Activated CD4-positive, alpha-beta T cell treated with anti-CD3 and anti-CD28 coated beads, Interleukin-2, amount 50 U/mL, for 48 hours (primary cell): ENCODE measurements around the gene C1QC.
"Not testable (repeated sequence)": the region's sequence is repeated elsewhere in the genome, so short reads cannot be mapped to it uniquely, and the experiment has no call there.

Experiments used
- DNase-seq, 2 experiments: peaks; one replicate each; pipeline ENCODE4 v3.0.0-alpha.2; 2020

Gene C1QC

GRCh38 chr1:22651941-22652856 lies 8.8 kb downstream of the C1QC start:
- no peak for DNase-seq

- no peak for DNase-seq
These were observed 9.5 kb downstream of the C1QC start, which contains the start of gene C1QB for GRCh38 chr1:22652881-22653316. Gene C1QB, plus strand, starts transcription at chr1:22653236. Its CDS starts 6,227 bp downstream, at chr1:22659463.

- DNase-seq = no peak
These were observed 11.3 kb downstream of the C1QC start for GRCh38 chr1:22654692-22655091.

GRCh38 chr1:22658385-22659163 lies 15.1 kb downstream of the C1QC start:
- no peak for DNase-seq

GRCh38 chr1:22660716-22661241 lies 17.3 kb downstream of the C1QC start:
- no peak for DNase-seq

- no peak for DNase-seq
These were observed 18.4 kb downstream of the C1QC start for GRCh38 chr1:22661880-22662279.

- DNase-seq = no peak
These were observed 18.9 kb downstream of the C1QC start for GRCh38 chr1:22662318-22662717.

GRCh38 chr1:22662986-22663408 lies 19.6 kb downstream of the C1QC start:
- no peak for DNase-seq

GRCh38 chr1:22665752-22666151 lies 22.3 kb downstream of the C1QC start:
- DNase-seq = peak in 1 of 2 experiments; percentile 11

GRCh38 chr1:22666412-22666811 lies 23.0 kb downstream of the C1QC start:
- no peak for DNase-seq

GRCh38 chr1:22668840-22669239 lies 25.4 kb downstream of the C1QC start:
- DNase-seq = not testable (repeated sequence)

GRCh38 chr1:22670352-22670975 lies 27.0 kb downstream of the C1QC start:
- DNase-seq = no peak

GRCh38 chr1:22671999-22672398 lies 28.6 kb downstream of the C1QC start:
- DNase-seq = no peak

GRCh38 chr1:22673486-22674409 lies 30.3 kb downstream of the C1QC start:
- DNase-seq = peak; percentile 49 to 57

- no peak for DNase-seq
These were observed 30.9 kb downstream of the C1QC start for GRCh38 chr1:22674410-22674749.

GRCh38 chr1:22676151-22676550 lies 32.7 kb downstream of the C1QC start:
- not testable (repeated sequence) for DNase-seq

- DNase-seq = no peak
These were observed 33.6 kb downstream of the C1QC start for GRCh38 chr1:22676916-22677583.

GRCh38 chr1:22677931-22678896 lies 34.8 kb downstream of the C1QC start:
- DNase-seq = no peak

GRCh38 chr1:22680726-22681125 lies 37.3 kb downstream of the C1QC start:
- DNase-seq = no peak
